Left renal pelvis (tissue), 4 donors: Measurements from ENCODE around the gene TNS3. TPM values are rescaled to one million over a fixed set of nuclear protein-coding genes. Genes with fewer than 3 reads are reported as not detected.
"Not testable (repeated sequence)": the region's sequence is repeated elsewhere in the genome, so short reads cannot be mapped to it uniquely, and the experiment has no call there.

ENCODE experiments used
- DNase-seq, 4 donors: peaks; one replicate each; pipeline ENCODE4 v3.0.0-alpha.2; 2013; ENCODE audit warnings: low read depth in 4 of 4, low spot score in 3 of 4
- polyA plus RNA-seq, 4 donors: library from polyadenylated mRNA; unstranded; fragments of 120-200 nt; gene quantifications; one replicate each; pipeline ENCODE4 v1.2.1, GENCODE V29; 2013; ENCODE audit not compliant: insufficient read length in 4 of 4

TNS3 gene
- polyA plus RNA-seq, 4 donors: 85.6 to 120 (median 91.2) TPM

DNA sequence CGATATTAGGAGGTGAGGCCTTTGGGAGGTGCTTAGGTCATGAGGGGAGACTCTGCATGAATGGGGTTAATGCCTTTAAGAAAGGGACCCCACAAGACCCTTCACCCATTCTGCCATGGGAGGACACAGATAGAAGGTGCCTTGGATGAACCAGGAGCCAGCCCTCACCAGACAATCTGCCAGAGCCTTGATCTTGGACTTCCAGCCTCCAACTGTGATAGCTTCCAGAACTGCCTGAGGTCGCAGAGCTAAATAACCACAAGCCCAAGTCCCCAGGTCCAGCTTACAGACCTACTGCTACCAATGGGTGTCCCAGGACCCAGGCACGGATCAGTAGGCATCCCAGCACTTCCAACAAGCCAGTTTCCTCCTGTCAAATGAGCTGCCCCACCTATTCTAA, 37.5 kb downstream of the TNS3 start:
- DNase-seq: no peak

DNA sequence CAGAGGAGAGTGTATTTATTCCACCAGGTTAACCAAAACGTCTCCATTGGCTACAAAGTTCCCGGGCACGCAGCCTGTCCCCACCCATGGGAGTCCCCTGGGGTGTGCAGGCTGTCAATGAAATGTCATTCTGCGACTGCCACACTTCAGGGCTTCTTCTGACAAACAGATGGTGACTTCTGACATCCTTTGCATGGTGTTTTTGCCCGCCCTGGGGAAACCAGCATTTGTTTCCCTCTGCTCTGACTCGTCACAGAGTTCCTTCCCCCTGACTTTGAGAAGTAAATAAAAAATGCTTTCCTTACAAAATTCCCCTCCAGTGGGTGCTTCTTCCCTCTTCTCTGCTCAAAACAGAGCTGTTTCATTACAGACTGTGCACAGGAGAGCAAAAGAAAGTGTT, 38.2 kb downstream of the TNS3 start:
- no peak for DNase-seq

DNA sequence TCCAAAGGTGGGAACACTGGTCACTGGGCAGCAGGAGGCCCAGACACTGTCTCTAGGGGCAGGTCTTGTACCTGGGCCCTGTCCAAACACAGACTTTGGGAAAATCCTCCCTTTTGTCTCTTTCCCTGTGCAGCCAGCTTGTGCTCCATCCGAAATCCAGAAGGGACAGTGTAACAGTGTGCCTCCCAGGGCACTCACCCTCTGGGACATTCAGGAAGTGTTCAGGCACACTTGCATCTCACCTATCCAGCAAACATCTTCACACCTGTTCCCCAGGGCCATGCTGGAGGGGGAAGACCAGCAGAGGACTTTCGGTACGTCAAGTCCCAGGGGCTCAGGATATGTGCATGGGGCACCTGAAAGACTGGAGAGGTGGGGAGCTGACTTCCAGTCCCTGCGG, 38.9 kb downstream of the TNS3 start:
- DNase-seq: no peak

DNA sequence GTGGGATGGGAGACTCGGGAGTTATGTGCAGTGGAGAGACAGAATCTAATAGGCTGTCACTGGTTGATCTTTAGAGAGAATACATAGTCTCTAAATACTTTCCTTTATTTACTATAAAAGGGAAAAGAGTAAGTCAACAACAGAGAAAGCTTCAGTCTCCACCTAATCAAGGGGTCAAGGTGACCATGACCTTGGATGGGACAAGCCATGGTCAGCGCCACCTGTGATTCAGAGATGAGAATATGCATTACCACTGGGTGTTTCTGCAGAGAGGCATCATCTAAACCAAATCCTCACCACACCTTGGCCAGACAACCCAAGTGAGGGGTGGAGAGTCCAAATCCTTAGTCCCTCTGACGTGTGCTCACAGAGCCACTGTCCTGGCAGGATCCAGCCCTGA, 39.9 kb downstream of the TNS3 start:
- DNase-seq: no peak

DNA sequence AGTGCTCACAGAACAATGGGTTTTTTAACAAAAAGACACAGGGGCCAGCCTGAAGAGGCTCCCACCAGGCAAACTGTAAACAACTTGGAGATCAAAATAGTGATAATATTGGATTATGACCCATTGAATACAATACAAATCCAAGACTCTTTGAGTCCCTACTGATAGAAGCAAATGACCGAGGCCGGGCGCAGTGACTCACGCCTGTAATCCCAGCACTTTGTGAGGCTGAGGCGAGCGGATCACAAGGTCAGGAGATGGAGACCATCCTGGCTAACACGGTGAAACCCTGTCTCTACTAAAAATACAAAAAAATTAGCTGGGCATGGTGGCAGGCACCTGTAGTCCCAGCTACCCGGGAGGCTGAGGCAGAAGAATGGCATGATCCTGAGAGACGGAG, 40.4 kb downstream of the TNS3 start:
- DNase-seq: not testable (repeated sequence)

DNA sequence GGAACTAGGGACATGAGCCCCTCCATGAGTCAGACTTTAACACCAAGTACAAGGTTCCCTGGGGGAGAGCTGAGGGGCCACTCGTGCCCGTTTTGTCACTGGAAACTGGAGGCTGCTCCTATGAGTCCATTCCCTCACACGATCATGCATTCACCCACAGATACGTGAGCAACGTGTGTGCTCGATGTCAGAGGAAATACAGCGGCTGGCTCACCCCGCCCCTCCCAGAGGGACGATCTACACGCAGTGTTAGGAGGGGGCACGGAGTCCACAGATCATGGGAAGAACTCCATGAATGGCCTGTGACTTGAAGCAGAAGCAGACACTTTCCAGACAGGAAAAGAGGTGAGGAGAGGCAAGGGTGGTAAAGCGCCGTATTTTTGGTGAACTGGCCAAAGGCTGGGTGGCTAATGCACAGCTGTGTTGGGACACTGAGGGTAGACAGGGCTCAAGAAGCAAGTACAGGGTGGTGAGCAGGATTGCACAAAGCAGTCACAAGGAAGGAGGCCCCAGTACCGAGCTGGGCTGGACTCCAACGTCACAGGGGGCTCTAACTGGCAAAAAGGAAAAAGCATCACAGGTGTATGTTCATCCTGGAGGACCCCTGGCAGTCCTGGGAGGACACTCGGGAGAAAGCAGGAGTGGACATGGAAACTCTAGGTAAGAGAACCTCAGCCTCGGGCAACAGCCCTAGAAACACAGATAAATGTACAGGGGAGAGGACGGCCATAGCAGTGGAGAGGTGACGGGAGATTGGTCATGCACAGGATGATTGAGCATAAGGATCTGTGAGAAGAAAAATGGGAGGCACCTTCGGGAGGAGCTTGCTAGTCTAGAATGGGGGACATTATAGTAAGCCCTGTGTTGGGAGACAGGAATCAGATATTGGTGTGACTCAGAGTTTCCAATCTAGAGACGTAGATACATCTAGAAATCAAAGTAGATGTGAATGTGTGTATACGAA, 41.2 kb downstream of the TNS3 start:
- DNase-seq: no peak

DNA sequence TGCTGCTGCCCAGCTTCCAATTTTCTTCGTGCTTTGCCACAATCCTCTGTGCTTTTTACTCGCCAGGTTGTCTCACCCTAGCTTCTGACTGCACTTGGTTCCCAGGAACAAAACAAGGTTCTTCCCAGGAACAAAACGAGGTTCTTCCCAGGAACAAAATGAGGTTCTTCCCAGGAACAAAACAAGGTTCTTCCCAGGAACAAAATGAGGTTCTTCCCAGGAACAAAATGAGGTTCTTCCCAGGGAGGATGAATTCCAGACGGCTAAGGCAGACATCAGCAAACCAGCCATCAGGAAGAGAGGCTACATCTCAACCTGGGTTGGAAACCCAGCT, 41.9 kb downstream of the TNS3 start:
- DNase-seq: no peak

DNA sequence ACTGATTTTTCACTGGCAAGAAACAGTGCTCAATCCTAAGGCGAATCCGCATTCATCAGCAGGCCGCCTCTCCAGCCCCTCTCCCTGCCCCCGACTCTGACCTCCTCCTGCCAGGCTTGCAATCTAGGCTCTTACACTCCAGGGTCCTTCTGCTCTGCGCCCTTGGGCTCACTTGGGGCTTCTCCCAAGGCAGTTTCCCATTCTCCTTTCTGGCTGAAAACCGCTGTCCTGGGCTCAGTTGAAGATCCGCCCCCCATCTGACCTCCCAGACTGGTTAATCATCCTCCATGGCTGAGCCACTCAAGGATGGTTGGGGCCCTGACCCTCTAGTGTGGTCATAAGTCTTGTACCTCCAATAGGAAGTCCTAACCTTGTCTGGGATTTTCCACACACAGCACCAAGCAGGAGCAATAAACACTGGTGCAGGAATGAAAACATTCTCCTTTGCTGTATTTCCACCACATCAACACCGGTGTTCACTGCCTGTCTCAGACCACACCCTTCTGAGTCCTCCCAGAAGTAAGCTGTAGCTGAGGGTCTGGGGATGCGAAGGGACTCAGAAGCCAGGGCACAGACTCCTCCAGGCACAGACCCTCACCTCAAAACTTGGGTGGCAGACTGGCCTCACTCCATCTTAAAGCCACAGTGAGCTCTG, 42.4 kb downstream of the TNS3 start:
- DNase-seq: no peak

DNA sequence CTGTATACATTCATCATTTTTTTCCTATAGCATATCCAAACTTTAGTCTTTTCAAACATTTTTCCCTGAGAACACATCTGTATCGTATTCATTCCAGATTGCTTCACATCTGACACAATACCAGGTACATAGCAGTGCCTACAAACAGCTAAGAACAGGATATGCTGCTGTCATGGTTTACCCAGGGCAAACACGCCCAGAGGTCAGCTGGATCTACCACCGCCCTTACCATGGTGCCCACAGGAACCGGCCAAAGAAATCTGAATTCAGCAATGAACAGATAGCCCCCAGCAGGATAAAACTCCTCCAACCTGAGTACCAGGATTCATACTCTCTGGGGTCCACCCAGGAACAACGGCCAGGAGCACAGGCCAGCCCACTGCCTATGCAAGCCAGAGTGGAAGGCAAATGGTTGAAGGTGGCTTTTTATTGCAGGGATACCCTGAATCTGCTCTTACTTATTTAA, 43.0 kb downstream of the TNS3 start:
- DNase-seq: no peak

DNA sequence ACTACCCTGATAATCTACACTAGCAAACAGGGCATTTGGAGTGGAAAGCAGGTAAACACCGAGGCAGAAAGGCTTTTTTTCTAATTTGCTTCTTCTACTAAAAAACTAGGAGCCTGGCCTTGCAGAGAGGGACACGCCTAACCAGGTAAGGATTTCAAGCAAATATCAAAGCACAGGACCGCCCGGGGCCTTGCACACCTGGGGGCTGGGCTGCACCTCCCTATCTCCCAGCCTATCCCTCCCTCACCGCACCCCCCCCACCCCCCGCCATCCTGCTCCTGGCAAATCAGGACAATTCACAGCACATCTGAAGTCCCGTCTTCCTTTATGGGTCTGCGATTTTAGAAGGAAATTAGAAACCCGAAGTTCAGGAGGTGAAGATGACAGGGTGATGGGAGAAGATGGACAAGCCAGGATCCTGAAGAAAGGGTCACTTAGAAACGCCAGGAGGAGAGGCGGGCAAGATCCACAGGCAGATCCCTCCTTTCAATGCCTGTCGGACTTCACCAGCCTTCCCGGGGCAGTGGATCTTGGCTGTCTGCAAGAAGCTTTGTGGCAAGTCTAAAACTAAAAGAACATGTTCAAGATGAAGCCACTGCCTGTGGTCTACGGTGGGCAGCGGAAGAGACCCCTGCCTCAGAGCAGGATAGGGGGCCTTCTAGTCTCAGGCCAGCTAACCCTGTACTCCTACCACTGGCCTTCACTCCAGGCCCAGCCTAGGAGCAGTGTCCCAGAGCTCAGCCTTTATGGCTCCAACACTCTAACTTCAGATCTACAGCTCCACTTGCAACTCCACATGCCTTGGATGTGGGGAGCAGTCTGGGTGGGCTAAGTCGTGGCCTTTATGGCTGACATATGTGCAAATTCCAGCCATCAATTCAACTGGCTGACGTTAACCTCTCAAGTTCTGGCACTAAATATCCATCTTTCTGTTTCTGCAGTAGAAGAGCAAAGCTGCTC, 43.9 kb downstream of the TNS3 start:
- no peak for DNase-seq

DNA sequence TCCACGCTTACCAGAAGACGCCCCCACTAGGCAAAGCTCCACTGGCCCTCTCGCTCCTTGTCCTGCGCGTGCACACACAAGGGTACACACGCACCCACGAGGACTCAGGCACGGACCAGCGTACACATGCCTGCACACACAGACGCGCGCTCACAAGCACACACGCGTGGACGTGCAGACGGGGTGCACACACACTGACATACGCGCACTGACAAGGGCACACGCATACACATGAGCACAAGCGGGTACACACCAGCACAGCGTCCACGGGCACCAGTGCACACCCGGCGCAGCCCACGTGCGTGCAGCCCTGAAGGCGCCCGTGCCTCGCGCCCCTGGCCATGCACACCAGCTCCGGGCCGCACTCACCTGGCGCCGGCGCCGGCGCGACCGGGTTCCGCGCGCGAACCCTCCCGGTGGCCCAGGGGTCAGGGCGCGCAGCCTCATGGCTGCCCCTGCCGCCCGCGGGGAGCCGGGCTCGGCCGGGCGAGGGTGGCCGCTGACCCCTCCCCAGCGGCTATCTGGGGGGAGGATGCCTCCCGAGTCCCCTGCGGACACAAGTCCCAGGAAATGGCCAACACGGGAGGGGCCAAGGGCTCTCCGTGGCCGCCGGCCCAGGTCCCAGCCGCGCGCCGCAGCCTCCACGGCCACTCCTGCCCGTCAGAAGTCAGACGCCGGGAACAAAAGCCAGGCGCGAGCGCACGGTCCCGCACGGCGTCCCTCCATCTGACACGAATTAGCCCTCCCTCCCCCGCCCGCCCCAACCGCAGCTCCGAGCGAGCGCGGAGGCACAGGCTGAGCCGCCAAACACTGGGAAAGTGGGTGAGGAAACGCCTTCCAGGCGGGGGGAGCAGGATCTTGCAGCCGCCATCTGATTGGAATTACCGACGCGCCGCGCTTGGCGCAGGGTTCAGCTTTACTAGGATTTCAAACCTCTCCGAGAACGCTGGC, 45.0 kb downstream of the TNS3 start:
- no peak for DNase-seq

DNA sequence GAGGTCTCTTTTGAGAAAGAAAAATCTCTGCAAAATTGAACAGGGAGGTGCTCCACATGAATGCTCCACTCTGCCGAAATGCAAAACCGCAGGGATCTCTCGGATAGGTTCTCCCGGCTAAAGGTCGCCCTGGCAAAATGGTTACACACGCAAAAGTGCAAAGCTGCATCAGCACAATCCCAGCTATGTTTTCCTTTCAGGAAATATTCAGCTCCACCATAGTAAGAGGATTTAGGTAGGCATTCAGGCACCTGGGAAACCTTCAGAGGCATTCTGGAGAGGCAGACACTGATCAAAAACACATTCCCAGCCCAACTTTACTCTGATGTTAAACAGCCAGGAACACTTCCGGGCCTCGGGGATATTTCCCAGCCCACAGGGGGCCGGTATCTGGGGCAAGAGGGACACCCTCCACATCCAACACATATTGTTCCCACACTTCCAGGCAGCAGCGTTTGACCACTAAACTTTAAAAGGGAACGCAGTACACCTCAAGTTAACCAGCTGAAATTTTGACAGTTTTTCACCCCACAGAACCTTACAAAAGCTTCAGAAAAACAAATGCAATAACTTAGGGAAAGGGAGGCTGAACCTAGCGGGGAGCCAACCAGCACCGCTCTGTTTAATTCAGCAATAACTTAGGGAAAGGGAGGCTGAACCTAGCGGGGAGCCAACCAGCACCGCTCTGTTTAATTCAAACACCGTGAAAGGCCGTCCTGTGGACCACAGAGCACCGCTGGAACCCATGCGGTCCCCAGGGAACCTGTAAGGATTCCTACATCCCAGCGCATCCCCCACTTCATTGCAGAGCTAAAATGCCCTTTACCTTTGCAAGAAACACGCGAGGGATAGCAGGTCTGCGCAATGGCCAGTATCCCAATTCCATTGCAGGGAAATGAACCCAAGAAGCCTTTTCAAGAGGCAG, 45.9 kb downstream of the TNS3 start:
- no peak for DNase-seq

DNA sequence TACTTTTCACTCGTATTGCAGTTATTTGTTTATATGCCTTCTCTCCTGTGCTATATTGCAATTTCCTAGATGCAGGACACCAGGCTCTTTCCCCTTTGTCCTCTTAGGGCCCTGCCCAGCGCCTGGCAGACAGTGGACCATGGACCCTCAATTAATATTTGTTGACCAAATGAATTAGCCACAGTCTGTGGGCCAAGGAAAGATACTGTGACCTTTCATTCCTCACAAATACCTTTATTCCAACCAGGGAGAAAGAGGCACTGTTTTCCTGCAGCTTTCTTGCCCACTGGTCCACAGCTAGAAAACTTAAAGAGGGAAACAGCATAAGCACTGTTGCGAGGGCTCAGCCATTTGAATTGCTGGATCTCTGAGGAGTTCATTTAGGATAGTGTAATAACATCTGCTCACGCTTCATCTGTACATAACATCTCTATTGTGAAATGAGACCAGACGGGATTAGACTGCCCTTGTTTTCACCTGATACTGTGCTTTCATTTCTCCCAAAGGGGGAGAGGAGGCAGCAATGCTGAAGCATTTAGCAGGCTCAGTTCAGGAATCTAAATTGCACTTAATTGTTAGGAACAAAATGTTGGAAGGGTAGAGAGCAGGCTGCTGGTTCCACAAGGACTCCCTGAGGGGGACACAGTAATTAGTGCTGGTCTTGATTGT, 46.7 kb downstream of the TNS3 start:
- no peak for DNase-seq

DNA sequence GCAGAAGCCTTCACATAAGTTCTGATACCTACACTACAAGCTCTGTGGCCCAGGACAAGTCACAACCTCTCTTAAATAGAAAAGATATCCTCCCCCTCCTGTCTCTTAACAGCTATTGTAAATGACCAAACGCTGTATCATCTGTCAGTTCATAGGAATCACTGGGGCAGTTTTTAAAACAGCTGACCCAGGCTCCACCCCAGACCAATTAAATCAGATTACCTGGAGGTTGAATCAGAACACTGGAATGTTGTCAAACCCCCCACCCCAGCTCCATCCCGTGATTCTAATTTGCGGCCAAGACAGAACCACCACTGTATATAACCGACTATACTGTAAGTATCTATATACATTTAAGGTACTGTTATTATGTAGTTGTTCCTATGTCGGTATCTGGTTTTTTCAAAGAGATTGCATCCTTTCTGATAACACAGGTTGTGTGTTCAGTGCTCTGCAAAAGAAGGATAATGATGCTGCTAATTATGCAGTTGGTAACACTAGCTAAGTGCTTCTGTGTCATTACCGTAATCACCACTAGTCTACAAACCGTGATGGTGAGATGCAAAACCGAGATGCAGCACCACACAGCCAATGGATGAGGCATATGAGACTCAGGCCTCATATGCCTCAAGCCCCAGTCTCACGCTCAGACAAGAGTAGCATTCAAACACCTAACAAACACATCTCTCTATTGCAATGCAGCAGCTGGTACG, 47.4 kb downstream of the TNS3 start:
- no peak for DNase-seq

DNA sequence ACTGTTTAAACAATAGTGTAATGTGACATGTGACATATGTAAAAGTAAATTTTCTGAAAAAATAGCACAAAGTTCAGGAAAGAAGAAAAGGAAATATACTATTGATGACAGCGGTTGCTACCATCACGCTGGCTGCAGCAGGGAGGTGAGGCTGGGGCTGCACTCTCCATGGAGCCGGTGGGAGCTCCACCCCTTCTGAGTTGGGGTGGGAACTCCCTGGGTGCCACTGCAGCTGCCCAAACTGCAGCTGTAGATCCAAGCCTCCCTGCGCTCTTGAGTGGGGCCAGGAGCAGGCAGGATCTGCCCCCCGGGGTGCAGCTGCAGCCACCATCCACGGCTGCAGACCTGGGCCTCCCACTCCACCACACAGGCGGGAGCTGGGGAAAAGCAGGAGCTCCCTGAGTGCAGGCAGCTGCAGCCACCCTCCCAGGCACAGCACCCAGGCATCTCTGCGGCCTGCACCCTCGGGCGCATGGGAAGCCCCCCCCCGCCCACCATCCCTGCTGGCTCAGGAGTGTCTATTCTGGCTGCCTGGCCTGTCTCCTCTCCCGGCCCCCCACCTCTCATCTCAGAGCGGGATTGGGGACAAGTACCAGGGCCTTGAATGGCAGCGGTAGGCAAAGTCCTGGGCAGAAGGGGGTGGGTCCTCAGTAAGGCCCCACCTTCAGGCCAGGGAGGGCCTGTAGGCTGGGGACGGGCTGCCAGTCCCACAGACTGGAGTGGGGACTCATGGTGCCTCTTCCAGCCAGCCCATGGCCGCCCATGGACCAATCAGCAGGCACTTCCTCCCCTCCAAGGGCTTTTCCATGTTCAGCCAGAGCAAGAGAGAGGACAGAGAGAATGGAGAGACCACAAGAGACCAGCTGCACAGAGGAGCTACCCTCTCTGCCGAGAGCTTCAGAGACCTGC, 50.1 kb downstream of the TNS3 start:
- no peak for DNase-seq

DNA sequence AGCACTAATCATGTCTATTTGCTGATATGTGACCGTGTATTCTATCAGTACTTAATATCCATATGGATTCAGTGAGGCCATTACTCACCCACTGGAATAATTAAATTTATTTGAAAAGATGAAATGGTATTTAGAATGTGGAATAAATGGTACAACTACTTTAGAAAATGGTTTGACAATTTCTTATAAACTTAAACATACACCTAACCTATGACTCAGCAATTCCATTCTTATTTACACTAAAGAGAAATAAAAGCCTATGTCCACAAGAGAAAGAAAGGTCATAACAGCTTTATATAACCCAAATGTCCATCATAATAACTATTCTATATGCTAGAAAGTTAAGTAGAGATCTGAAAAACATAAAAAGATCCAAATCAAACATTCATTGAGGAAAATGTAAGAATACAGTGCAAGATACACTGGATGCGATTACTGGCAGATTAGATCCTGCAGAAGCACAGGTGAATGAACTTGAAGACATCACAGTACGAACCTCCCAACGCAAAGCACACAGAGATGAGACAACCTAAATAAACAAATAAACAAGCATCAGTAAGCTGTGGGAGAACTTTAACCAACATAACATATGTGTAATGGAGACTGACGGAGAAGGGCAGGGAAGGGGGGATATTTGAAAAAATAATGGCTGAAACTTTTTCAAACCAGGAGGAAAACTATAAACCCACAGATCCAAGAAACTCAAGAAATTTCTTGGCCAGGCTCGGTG, 51.9 kb downstream of the TNS3 start:
- DNase-seq: no peak
